Measurements from ENCODE around the gene TRPM8. TPM values are rescaled to one million over a fixed set of nuclear protein-coding genes. Genes with fewer than 3 reads are reported as not detected.

Gene TRPM8
- total and polyA plus RNA-seq, 9 donors: 0.92 TPM; not detected in 8

GRCh38 chr2:234033885-234034284 lies 116.7 kb downstream of the TRPM8 start:
- Histone ChIP-seq H3K27ac (no peak overlapping the region), H3K36me3 (no peaks in the 10 kb centered on the region), H3K4me3 (no peak overlapping the region), H3K9me3 (no peaks in the 10 kb centered on the region), H3K4me1 (ENCODE audit: insufficient read depth) (no peaks in the 10 kb centered on the region), H3K27me3 (no peaks in the 10 kb centered on the region)
- DNase-seq: no peak
- WGBS, 3 donors: 90 to 91% (median 90%) methylated on average over 2 of the region's 2 CpGs
- TF ChIP-seq CTCF (IDR thresholded peaks at IDR 0.05) (no peak), POLR2A (IDR thresholded peaks at IDR 0.05) (no peak), EP300 (IDR thresholded peaks at IDR 0.05) (no peak)
- intact Hi-C loops (cut with DNase I): no loop called here

- 61 to 65% (median 65%) methylated on average over 2 of the region's 2 CpGs for WGBS, 3 donors
- TF ChIP-seq POLR2A (IDR thresholded peaks at IDR 0.05) (no peak), EP300 (IDR thresholded peaks at IDR 0.05) (no peak), CTCF (IDR thresholded peaks at IDR 0.05) (no peak)
- Histone ChIP-seq H3K27me3 (no peaks in the 10 kb centered on the region), H3K4me3 (no peak overlapping the region), H3K9me3 (no peaks in the 10 kb centered on the region), H3K4me1 (ENCODE audit: insufficient read depth) (no peaks in the 10 kb centered on the region), H3K36me3 (no peaks in the 10 kb centered on the region), H3K27ac (no peak overlapping the region)
- no peak for DNase-seq
- intact Hi-C loops (cut with DNase I): no loop called here
Observed at GRCh38 chr2:234038076-234038802, 121.1 kb downstream of the TRPM8 start.

GRCh38 chr2:234044157-234044556 lies 127.0 kb downstream of the TRPM8 start:
- 4 to 6% (median 5%) methylated on average over 1 of the region's 1 CpG for WGBS, 3 donors

GRCh38 chr2:234046521-234046920 lies 129.3 kb downstream of the TRPM8 start:
- Histone ChIP-seq H3K36me3 (no peaks in the 10 kb centered on the region), H3K27me3 (no peaks in the 10 kb centered on the region), H3K4me3 (no peak overlapping the region), H3K27ac (no peak overlapping the region), H3K9me3 (no peaks in the 10 kb centered on the region), H3K4me1 (ENCODE audit: insufficient read depth) (no peaks in the 10 kb centered on the region)
- 69 to 75% (median 69%) methylated on average over 3 of the region's 3 CpGs for WGBS, 3 donors
- no peak for TF ChIP-seq EP300 (IDR thresholded peaks at IDR 0.05)
- no peak for DNase-seq
- intact Hi-C loops (cut with DNase I): no loop called here

More at GRCh38 chr2:234044157-234044556, 127.0 kb downstream of the TRPM8 start:
- no peak overlapping the region for H3K4me3 ChIP-seq
- TF ChIP-seq CTCF (IDR thresholded peaks at IDR 0.05): no peak
- TF ChIP-seq POLR2A (IDR thresholded peaks at IDR 0.05): no peak
- TF ChIP-seq EP300 (IDR thresholded peaks at IDR 0.05): no peak
- no peaks in the 10 kb centered on the region for H3K36me3 ChIP-seq
- intact Hi-C loops (cut with DNase I): no loop called here
- no peaks in the 10 kb centered on the region for H3K4me1 ChIP-seq (ENCODE audit: insufficient read depth)
- no peak overlapping the region for H3K27ac ChIP-seq
- no peaks in the 10 kb centered on the region for H3K9me3 ChIP-seq
- no peaks in the 10 kb centered on the region for H3K27me3 ChIP-seq
- no peak for DNase-seq

GRCh38 chr2:234047361-234047760 lies 130.2 kb downstream of the TRPM8 start:
- Histone ChIP-seq H3K9me3 (no peaks in the 10 kb centered on the region), H3K4me3 (no peak overlapping the region), H3K4me1 (ENCODE audit: insufficient read depth) (no peaks in the 10 kb centered on the region), H3K27ac (no peak overlapping the region), H3K36me3 (no peaks in the 10 kb centered on the region), H3K27me3 (no peaks in the 10 kb centered on the region)
- TF ChIP-seq CTCF (IDR thresholded peaks at IDR 0.05): no peak
- no peak for TF ChIP-seq POLR2A (IDR thresholded peaks at IDR 0.05)
- no peak for TF ChIP-seq EP300 (IDR thresholded peaks at IDR 0.05)
- intact Hi-C loops (cut with DNase I): no loop called here
- DNase-seq: no peak

Data from ovary (tissue), 9 donors.